Activated T-helper 17 cell treated with anti-CD3 and anti-CD28 coated beads, Interleukin-2, amount 50 U/mL, for 72 hours (primary cell): Measurements from ENCODE around the gene BIRC6. TPM values are rescaled to one million over a fixed set of nuclear protein-coding genes. Genes with fewer than 3 reads are reported as not detected.

Experiments
- ATAC-seq: fragments of 150-1000 bp; cut with Tn5 transposase; replicated peaks from 2 replicates; pipeline ENCODE4 v1.10.0; 2021; ENCODE audit warnings: mild to moderate bottlenecking, moderate library complexity
- H3K27ac Mint-ChIP-seq: one replicate; pipeline ENCODE4 v1.8.0; 2022; ENCODE audit warnings: mixed read lengths
- H3K27me3 Mint-ChIP-seq: one replicate; pipeline ENCODE4 v1.8.0; 2022; ENCODE audit warnings: mixed read lengths
- H3K36me3 Mint-ChIP-seq: one replicate; pipeline ENCODE4 v1.8.0; 2022; ENCODE audit warnings: low read depth, mild to moderate bottlenecking, mixed read lengths
- H3K4me1 Mint-ChIP-seq: one replicate; pipeline ENCODE4 v1.8.0; 2022; ENCODE audit warnings: mixed read lengths
- H3K4me3 Mint-ChIP-seq: one replicate; pipeline ENCODE4 v1.8.0; 2022; ENCODE audit warnings: mild to moderate bottlenecking, mixed read lengths
- H3K9me3 Mint-ChIP-seq: one replicate; pipeline ENCODE4 v1.8.0; 2022; ENCODE audit warnings: mixed read lengths
- total RNA-seq, 2 donors: library from RNA; stranded (reverse); gene quantifications; one replicate each; pipeline ENCODE4 v1.2.3, GENCODE V29; 2022

Gene BIRC6
- total RNA-seq, 2 donors from 2014 or later = 114 to 117 TPM

- Mint-ChIP-seq H3K36me3 (peaks cover 88% of the 10 kb centered on the region), H3K4me1 (peaks cover 3% of the 10 kb centered on the region), H3K4me3 (no peak overlapping the region), H3K27ac (no peak overlapping the region), H3K9me3 (no peaks in the 10 kb centered on the region), H3K27me3 (no peaks in the 10 kb centered on the region)
- no peak for ATAC-seq
Observed at GRCh38 chr2:32652555-32653209, 295.9 kb downstream of the BIRC6 start.

GRCh38 chr2:32656069-32656468, 299.2 kb downstream of the BIRC6 start:
- Mint-ChIP-seq H3K36me3 (peaks cover 92% of the 10 kb centered on the region), H3K27me3 (no peaks in the 10 kb centered on the region), H3K27ac (no peak overlapping the region), H3K4me1 (no peaks in the 10 kb centered on the region), H3K4me3 (no peak overlapping the region), H3K9me3 (no peaks in the 10 kb centered on the region)
- no peak for ATAC-seq

DNA sequence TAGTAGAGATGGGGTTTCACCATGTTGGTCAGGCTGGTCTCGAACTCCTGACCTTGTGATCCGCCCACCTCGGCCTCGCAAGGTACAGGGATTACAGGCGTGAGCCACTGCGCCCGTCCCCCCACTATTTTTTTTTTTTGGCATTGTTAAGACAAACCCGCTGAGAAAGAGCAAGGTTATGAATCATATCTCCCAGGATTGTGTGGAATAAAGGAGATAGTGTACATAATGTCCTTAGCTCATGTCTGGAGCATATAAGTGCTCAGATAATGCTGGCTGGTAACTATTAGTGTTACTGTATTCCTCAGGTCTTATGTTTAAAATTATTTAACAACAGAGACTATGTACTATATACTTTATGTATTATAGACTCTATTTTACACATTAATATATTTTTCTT, 307.0 kb downstream of the BIRC6 start:
- Mint-ChIP-seq H3K27ac (no peak overlapping the region), H3K36me3 (peaks cover 67% of the 10 kb centered on the region), H3K4me1 (peaks cover 6% of the 10 kb centered on the region), H3K4me3 (no peak overlapping the region), H3K9me3 (no peaks in the 10 kb centered on the region), H3K27me3 (no peaks in the 10 kb centered on the region)
- ATAC-seq = no peak

- no peaks in the 10 kb centered on the region for H3K9me3 Mint-ChIP-seq
- no peaks in the 10 kb centered on the region for H3K27me3 Mint-ChIP-seq
- H3K36me3 Mint-ChIP-seq = peaks cover 67% of the 10 kb centered on the region
- H3K4me3 Mint-ChIP-seq = no peak overlapping the region
- H3K27ac Mint-ChIP-seq = no peak overlapping the region
- H3K4me1 Mint-ChIP-seq = peaks cover 2% of the 10 kb centered on the region
- no peak for ATAC-seq
Observed at GRCh38 chr2:32666704-32667103, 309.9 kb downstream of the BIRC6 start.

- no peaks in the 10 kb centered on the region for H3K4me1 Mint-ChIP-seq
- H3K27ac Mint-ChIP-seq = no peak overlapping the region
- no peak overlapping the region for H3K4me3 Mint-ChIP-seq
- no peak for ATAC-seq
- H3K36me3 Mint-ChIP-seq = peaks cover 83% of the 10 kb centered on the region
- no peaks in the 10 kb centered on the region for H3K9me3 Mint-ChIP-seq
- no peaks in the 10 kb centered on the region for H3K27me3 Mint-ChIP-seq
Observed at GRCh38 chr2:32668254-32668653, 311.4 kb downstream of the BIRC6 start.

Other genes with a start within 250 kb of the BIRC6 start
- gene SLC30A6, start 191.2 kb upstream of the BIRC6 start, total RNA-seq = 10 to 100 TPM; 22.2 to 22.3 TPM
- under 1 TPM; 0.13 TPM for gene NLRC4, start 92.1 kb upstream of the BIRC6 start, total RNA-seq
- gene YIPF4, start 79.1 kb upstream of the BIRC6 start, total RNA-seq = 10 to 100 TPM; 36.9 to 38.8 TPM